ENCODE data around the gene REPIN1. TPM values are rescaled to one million over a fixed set of nuclear protein-coding genes. Genes with fewer than 3 reads are reported as not detected.

The REPIN1 gene
- total and polyA plus RNA-seq, 10 donors = 47.9 to 126 (median 111) TPM

GRCh38 chr7:150404172-150404804, 35.7 kb downstream of the REPIN1 start:
- Histone ChIP-seq H3K4me1 (peaks cover 22 to 72% (median 43%) of the 10 kb centered on the region in 6 donors), H3K27ac (peak overlapping the region; percentile 94 to 98 (median 96)), H3K9me3 (no peaks in the 10 kb centered on the region), H3K36me3 (peaks cover 0 to 17% (median 6%) of the 10 kb centered on the region in 6 donors), H3K27me3 (replicated peaks in 1 of 7) (no peaks in the 10 kb centered on the region), H3K4me3 (peak overlapping the region; percentile 53 to 87 (median 57))
- TF ChIP-seq POLR2A (IDR thresholded peaks at IDR 0.05) (no peak), POLR2AphosphoS5 (IDR thresholded peaks at IDR 0.05) (peak in 2 of 3 donors; percentile 51 to 64)
- WGBS, 5 donors = 19 to 30% (median 27%) methylated on average over 16 of the region's 16 CpGs
- peak; percentile 82 for DNase-seq
- intact Hi-C loops (cut with DNase I; ENCODE audit: low total_unique reads) = no loop called here

GRCh38 chr7:150404805-150405583, 36.4 kb downstream of the REPIN1 start:
- intact Hi-C loops (cut with DNase I; ENCODE audit: low total_unique reads) = no loop called here
- H3K9me3 ChIP-seq = no peaks in the 10 kb centered on the region
- H3K4me3 ChIP-seq = peak overlapping the region; percentile 53 to 87 (median 57)
- no peaks in the 10 kb centered on the region for H3K27me3 ChIP-seq (replicated peaks in 1 of 7)
- peak; percentile 96 for DNase-seq
- peak in 2 of 3 donors; percentile 9 to 65 for TF ChIP-seq POLR2A (IDR thresholded peaks at IDR 0.05)
- peak in 5 of 11 experiments; percentile 7 to 41 (median 36) for TF ChIP-seq CTCF (IDR thresholded peaks at IDR 0.05 in 8 of 11, conservative IDR thresholded peaks at IDR 0.05 in 3 of 11)
- peak; percentile 87 to 92 (median 90) for TF ChIP-seq POLR2AphosphoS5 (IDR thresholded peaks at IDR 0.05)
- peak overlapping the region; percentile 94 to 98 (median 96) for H3K27ac ChIP-seq
- peaks cover 22 to 75% (median 43%) of the 10 kb centered on the region in 6 donors for H3K4me1 ChIP-seq
- 0 to 1% (median 0%) methylated on average over 27 to 86 of the region's 86 CpGs for WGBS, 5 donors
- peaks cover 0 to 20% (median 6%) of the 10 kb centered on the region in 6 donors for H3K36me3 ChIP-seq

- intact Hi-C loops (cut with DNase I; ENCODE audit: low total_unique reads) = no loop called here
- peak overlapping the region; percentile 94 to 98 (median 96) for H3K27ac ChIP-seq
- H3K9me3 ChIP-seq = no peaks in the 10 kb centered on the region
- peaks cover 22 to 75% (median 43%) of the 10 kb centered on the region in 6 donors for H3K4me1 ChIP-seq
- peak overlapping the region; percentile 53 to 87 (median 57) for H3K4me3 ChIP-seq
- no peaks in the 10 kb centered on the region for H3K27me3 ChIP-seq (replicated peaks in 1 of 7)
- DNase-seq = peak; percentile 87
- H3K36me3 ChIP-seq = peaks cover 0 to 27% (median 13%) of the 10 kb centered on the region in 6 donors
- WGBS, 5 donors = 5 to 12% (median 7%) methylated on average over 34 to 35 of the region's 35 CpGs
- TF ChIP-seq POLR2AphosphoS5 (IDR thresholded peaks at IDR 0.05) = no peak
- TF ChIP-seq POLR2A (IDR thresholded peaks at IDR 0.05) = no peak
- peak in 1 of 11 experiments; percentile 6 for TF ChIP-seq CTCF (IDR thresholded peaks at IDR 0.05 in 8 of 11, conservative IDR thresholded peaks at IDR 0.05 in 3 of 11)
These were observed 37.1 kb downstream of the REPIN1 start for GRCh38 chr7:150405584-150406311.

GRCh38 chr7:150406312-150406566, 37.6 kb downstream of the REPIN1 start:
- Histone ChIP-seq H3K27ac (peak overlapping the region; percentile 94 to 98 (median 96)), H3K9me3 (no peaks in the 10 kb centered on the region), H3K27me3 (replicated peaks in 1 of 7) (no peaks in the 10 kb centered on the region), H3K36me3 (peaks cover 0 to 32% (median 17%) of the 10 kb centered on the region in 6 donors), H3K4me3 (peak overlapping the region; percentile 53 to 87 (median 57)), H3K4me1 (peaks cover 22 to 74% (median 41%) of the 10 kb centered on the region in 6 donors)
- DNase-seq = peak; percentile 77
- TF ChIP-seq POLR2AphosphoS5 (IDR thresholded peaks at IDR 0.05) = no peak
- no peak for TF ChIP-seq CTCF (IDR thresholded peaks at IDR 0.05 in 8 of 11, conservative IDR thresholded peaks at IDR 0.05 in 3 of 11)
- no peak for TF ChIP-seq POLR2A (IDR thresholded peaks at IDR 0.05)
- intact Hi-C loops (cut with DNase I; ENCODE audit: low total_unique reads) = no loop called here
- WGBS, 5 donors = 12 to 25% (median 14%) methylated on average over 2 of the region's 2 CpGs

Data from spleen (tissue), 11 donors.